HG03097 (cell line): ENCODE measurements around the gene RTP1.
"Not testable (repeated sequence)": the region's sequence is repeated elsewhere in the genome, so short reads cannot be mapped to it uniquely, and the experiment has no call there.

Experiments used
- ATAC-seq: cut with Tn5 transposase; IDR thresholded peaks from one replicate; pipeline ENCODE4 v1.9.1; 2021; ENCODE audit not compliant: unreplicated experiment, low FRiP score

Gene RTP1

DNA sequence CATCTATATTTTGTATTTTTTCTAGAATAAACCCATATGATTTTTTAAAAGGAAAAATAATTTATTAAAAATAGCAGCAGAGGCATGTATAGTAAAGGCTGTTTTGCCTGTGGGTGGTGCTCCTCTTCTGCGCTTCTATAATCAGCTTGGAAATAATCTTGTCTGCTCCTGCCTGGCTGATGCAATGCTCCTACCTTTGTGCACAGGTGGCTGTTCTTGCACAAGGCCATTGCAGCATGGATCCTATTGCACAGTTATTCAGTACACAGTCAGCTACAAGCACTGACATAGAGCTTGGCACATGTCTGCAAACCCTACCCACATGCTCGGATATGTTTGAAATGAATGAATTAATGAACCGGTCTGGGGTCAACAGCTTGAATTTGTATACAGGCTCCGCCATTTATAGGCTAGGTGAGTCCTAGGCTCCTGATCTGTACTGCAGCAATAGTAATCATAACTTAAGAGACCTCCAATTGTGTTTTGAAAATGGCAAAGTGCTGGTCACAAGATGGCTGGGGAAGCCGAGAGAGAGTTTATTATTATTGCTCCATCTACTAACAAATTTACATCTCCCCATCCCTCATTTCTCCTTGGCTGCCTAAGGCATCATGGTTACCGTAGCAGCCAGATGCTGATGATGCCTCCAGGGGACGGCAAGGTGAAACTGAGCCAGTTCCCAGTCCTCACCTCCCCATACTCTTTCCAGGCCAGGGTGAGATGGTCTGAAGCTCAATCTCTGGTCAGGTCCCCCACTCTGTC is 532 bp upstream of the RTP1 start:
- ATAC-seq = no peak

DNA sequence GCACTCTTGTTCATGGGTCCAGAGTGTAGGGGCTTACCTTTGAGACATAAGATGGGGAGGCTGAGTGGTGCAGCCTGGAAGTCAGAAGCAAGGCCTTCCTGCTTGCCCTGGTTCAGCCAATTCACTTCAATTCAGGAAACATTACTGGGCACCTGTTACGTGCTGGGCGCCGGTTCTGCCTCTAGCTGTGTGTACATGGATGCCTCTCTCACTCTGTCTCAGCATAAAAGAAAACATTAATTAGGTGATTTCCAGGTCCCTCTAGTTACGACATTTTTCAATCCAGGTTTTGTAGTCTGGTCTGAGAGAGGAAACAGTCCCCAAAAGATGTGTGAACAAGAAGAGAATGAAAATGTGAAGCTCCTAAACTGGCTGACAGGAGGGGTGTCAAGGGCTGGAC is 1.2 kb downstream of the RTP1 start:
- ATAC-seq = no peak

DNA sequence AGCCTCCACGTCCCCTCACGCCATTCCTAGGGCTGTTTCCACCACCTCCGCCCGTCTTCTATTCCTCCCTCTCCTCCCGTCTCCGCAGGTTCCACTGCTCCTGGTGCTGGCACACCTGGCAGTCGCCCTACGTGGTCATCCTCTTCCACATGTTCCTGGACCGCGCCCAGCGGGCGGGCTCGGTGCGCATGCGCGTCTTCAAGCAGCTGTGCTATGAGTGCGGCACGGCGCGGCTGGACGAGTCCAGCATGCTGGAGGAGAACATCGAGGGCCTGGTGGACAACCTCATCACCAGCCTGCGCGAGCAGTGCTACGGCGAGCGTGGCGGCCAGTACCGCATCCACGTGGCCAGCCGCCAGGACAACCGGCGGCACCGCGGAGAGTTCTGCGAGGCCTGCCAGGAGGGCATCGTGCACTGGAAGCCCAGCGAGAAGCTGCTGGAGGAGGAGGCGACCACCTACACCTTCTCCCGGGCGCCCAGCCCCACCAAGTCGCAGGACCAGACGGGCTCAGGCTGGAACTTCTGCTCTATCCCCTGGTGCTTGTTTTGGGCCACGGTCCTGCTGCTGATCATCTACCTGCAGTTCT is 2.3 kb downstream of the RTP1 start:
- ATAC-seq = not testable (repeated sequence)

DNA sequence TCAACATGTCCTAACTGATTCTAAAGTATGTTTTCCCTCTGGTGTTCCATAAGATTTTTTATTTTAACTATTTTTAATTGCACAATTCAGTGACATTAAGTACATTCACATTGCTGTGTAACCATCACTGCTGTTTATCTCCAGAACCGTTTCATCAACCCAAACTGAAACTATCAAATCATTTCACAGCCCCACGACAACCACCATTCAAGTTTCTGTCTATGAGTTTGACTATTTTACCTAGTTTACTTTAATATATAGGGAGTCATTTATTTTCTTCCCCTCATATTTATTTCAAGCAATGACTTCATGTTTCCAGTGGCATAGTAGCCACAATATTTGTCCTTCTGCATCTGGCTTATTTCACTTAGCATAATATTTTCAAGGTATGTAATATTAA is 8.4 kb downstream of the RTP1 start:
- ATAC-seq = no peak

DNA sequence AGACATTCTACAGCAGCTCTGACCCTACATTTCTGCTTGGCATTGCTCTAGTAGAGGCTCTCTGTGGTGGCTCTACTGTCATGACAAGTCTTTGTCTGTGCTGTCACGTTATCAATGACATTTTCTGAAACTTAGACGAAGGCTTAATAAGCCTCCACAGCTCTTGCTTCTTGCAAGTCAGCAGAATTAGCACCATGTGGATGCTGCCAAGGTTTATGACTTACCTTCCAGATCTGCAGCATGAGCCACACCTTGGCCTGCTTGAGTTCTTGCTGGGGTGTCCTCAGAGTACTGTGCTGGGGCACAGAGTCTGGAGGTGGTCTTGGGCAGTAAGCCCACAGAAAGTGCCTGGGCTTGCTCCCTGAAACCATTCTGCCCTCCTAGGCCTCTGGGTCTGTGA is 9.8 kb downstream of the RTP1 start:
- ATAC-seq = no peak

DNA sequence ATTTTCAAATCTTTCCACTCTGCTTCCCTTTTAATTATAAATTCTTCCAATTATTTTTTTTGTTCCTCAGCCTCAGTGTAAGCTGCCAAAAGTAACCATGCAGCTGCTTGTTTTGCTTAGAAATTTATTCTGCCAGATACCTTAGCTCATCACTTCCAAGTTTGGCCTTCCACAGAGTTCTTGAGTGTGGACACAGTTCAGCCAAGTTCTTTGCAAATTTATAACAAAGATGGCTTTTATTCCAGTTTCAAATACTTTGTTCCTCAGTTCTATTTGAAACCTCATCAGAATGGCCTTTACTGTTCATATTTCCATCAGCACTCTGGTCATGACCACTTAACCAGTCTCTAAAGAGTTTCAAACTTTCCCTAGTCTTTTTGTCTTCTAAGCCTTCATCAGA is 10.3 kb downstream of the RTP1 start:
- no peak for ATAC-seq

DNA sequence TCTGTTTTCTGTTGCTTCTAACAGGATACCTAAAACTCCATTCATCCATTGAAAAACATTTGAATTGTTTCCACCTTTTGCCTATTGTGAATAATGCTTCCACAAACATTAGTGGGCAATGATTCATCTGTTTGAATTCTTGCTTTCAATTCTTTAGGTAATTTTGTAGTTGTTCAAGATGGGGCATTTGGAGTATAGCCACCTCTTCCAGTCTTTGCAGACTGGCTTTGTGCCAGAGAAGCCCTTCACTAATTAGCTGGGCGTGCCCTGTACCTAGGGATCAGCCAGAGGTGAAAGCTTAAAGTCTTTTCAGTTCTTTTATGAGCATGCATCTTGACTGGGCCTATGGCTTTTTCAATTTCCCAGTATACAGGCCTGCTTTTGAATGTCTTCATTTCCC is 10.9 kb downstream of the RTP1 start:
- ATAC-seq = no peak

DNA sequence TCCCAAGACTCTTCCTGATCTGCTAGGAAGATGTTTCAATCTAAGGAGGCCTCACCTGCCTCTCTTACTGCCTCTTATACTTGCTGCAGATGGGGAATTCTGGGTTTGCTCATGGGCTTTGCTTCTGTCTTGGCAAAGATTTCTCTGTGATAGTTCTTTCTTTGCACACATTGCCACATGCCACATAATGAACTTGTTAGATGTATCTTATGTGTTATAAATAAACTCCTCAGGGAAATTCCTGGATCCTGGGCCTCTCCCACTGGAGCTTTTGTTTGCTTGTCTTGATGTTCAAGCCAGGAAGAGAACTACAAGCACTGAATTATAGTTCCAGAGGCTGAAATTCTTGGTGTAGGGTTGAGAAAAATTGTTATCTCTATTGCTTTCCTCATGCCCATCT is 12.2 kb downstream of the RTP1 start:
- no peak for ATAC-seq

DNA sequence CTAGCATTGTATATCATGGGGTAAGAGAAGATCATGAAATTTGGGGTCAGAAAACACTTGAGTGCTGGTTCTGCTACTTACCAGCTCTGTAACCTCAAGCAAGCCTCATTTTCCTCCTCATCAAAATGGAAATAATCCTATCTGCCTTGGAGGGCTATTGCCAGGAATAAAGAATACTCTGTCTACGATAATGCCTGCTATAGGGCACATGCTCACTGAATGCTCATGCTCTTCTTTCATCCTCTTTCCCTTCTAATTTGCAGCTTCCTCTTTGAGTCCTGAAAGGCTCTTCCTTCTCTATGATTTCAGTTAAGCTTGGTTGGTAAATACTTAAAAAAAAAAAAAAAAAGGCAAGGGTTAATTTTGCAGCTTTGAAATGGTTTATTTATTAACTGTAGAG is 12.8 kb downstream of the RTP1 start:
- no peak for ATAC-seq

DNA sequence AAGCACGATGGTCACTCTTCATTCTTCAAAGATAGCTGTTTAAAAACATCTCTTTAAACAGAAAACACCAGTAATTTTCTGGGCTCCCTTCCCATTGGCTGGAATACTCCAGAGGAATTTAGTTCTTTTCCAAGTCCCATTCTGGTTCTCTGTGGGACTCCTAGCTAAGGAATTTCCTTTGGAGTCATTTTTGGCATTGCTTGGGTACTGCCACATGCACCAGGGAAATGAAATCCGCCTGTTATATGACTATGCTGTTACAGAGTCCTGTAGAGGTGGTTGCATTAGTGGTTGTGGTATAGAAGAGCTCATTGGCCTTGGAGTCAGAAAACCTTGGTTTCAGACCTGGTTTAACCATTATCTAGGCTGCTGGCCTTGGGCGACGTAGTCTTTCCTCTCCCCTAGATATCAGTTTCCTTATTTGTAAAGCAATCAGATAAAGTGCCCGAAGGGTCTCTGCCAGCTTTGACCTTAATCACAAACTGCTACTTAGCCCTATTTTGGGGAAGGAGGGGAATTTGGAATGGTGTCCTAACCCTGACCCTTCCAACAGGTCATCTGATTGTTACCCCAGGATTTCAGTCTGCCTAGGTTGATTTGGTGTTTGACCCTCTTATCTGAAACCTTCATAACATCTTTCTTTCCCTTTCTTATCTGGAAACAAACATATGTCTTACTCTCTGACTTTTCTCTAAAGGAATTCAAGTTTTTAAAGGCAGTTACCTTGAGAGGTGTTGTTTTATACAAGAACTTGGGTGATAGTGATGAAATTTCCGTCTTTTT is 13.4 kb downstream of the RTP1 start:
- ATAC-seq = peak; percentile 98

DNA sequence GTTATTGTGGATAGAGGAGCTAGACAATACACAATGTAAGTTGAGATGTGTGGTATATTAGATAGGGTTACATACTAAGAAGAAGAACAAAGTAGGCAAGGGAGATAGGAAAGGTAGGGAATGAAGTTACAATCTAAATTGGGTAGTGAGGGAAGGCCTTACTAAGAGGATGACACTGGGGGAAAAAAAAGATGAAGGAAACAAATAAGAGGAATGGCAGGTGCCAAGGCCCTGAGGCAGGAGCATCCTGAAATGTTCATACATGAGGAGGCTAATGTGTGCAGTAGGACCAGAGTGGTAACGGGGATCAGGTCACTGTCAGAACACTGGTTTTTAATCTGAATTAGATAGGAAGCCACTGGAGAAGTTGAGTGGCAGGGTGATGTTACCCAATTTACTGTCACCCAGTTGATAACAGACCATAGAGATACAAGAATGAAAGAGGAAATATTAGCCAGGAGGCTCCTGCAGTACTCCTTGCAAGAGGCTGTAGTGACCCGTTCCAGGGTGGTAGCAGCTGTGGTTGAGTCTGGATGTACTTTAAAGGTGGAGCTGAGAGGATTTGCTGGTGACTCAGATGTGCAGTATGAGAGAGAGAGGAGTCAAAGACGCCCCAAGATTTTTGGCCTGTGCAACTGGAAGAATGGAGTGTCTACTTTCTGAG is 14.4 kb downstream of the RTP1 start:
- no peak for ATAC-seq

DNA sequence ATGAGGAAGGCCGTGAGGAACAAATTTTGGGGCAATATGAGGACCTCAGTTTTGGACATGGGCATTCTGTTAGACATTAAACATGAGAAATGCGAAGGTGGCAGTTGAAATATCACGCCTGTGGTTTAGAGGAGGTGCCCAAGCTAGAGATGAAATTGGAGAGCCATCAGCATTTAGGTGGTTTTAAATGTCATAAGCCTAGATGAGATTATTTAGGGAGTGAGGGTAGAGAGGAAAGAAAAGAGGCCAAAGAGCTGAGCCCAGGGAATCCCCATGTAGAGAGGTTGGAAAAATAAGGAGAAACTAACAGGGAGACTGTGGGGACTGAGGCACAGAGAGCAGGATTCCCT is 14.9 kb downstream of the RTP1 start:
- no peak for ATAC-seq

DNA sequence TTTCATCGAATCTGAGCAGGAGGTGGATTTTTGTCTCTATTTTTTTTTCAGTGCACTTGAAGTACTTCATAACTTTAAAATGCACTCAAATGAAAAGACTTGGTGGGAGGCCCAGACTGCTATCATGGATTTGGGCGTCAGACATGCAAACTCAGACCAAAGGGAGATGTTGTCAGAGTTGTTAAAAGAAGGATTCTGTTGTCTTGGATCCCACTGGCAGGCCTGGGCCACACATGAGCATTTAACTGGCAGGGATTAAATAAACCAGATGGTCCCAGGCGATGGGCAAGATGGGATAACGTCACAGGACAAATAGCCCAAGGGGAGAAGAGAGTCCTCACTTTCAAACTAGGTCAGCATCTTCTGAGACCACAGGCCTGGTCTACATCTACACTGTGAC is 15.4 kb downstream of the RTP1 start:
- no peak for ATAC-seq

DNA sequence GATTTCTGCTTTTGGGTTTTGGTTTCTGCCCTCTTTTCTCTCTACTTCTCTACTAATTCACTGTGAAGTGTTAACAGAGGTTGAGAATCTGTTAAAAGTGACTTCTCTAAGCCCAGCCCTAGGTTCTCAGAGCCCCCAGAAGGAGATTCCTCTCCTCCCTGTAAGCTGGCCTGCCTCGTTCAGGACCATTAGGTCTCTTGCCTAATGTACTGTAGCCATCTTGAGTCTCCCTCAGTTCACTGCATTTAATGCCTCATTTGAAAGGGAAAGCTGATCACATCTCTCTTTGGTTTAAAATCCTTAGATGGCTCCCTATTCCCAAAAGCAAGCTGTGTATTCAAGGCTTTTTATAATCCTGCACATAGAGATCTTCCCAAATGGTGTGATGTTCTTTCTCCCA is 16.3 kb downstream of the RTP1 start:
- ATAC-seq = no peak

DNA sequence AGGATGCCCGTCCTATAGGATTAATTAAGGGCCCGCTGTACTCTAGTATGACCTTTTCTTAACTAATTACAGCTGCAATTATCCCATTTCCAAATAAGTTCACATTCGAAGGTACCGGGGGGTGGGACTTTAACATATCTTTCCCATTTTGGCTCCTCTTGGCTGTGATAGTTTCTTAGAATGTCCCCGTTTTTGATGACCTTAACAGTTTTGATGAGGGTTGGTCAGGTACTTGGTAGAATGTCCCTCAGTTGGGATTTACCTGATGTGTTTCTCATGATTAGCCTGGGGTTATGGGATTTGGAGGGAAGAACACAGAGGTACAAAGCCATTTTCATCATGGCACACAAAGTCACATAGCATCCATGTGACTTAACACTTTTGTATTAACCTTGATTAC is 18.2 kb downstream of the RTP1 start:
- ATAC-seq = no peak

DNA sequence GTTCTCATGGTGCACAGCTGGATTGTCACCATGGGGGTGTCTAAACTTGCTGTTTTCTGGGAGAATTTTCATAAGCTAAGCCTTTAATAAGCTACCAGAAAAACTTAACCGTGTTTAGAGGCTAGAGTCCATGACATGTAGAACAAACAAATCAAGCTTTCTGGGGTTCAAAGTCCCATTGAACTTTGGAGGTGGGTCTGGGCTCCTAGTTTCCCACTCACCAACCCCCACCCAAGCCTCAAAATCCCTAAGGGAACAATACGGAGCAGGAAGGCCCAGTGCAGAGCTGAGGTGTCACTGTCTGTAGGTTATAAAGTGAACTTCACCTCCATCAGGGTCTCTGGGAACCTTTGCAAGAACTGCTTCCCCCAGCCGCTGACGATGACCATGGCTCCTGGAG is 25.5 kb downstream of the RTP1 start:
- no peak for ATAC-seq

DNA sequence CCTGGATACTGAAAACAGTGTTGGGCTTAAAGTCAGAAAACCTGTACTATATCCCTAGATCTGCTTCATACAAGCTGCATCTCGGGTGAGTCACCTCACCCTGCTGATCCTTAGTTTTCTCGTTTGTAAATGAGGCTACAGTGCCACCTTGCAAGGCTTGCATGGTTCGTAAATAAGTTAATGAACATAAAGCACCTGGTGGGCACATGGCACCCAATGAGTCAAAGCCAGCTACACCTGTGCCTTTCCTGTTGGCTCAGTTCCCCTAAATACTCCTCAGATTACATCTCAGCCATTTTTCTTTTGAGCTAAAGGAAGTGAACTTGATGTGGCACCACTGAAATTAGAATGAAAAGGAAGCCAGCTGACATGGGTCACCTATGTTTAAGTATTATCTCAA is 26.5 kb downstream of the RTP1 start:
- ATAC-seq = no peak

DNA sequence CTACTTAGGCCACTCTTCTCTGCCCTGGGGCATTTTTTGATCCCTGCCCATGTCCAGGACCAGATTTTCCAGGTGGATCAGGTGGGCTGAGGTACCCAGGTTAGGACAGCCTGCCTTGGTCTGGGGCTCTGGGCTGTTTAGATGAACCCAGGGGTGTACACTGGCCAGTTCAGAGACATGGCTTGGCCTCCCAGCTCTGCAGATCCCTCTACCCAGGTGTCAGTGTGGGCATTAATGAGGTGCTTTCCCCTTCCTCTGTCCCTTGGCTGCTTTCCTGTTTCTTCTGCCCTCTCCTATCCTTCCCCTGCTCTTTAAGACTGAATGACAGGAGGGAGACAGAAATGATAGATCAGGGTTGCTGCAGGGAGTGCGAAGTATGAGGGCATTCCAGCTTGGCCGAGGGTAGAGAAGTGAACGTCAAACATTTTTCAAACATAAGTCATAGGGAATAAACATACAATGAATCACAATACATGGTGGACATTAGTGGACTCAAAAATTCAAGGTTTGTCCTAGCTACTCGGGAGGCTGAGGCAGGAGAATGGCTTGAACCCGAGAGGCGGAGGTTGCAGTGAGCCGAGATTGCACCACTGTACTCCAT is 30.5 kb downstream of the RTP1 start:
- ATAC-seq = no peak

DNA sequence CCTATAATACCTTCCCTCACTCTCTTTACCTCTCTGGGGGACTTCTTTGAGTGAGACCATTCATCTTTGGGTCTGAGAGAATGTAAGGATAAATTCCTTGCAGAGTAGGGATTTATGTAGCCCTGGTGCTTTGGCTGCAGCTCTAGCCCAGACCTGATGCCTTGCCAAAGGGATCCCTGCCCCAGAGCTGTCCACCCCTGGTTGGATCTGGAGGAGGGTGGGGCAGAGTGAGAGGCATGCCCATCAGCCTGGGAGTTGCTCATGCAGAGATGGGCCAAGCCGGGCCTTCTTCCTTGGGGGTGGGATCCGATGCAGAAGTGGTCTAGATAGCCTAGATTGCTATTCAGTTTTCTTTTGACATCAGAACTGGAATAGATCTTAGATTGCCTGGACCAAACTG is 31.5 kb downstream of the RTP1 start:
- no peak for ATAC-seq

DNA sequence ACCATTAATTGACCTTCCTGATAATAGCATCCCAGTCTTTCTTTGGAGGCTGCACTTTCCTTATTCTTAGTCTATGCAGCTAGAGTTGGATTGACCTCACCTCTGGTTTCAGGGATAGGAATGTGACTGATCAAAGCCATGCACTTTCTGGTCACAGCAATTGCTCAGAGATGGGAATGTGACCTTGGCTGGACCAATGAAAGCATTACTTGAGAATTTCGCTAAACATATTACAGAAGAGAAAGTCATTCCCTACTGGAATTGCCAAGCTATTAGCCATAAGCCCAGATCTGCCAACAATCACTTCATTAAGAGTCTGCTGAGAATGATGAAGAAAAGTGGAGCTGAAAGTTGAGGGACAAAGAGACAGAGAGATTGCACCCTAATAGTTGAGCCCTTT is 32.7 kb downstream of the RTP1 start:
- ATAC-seq = no peak

DNA sequence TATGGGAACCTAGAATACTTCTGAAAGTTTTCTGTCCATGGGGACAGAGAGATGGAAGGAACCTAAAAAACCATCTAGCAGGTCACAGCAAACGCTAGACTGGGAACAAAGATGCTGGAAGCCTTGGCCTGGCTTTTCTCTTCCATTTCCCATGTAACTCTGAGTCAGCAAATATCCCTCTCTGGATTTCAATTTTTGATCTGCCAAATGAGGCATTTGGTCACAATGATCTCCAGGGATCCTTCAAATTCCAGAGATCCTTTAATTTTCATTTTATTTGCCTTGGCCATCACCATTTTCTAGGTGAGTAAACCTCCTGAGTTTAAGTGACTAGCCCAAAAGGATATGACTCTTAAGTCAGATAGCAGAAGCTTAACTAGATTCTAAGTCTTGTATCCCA is 39.7 kb downstream of the RTP1 start:
- ATAC-seq = no peak
